Neural crest cell (in vitro differentiated cells): ENCODE measurements around the gene CCDC63. TPM values are rescaled to one million over a fixed set of nuclear protein-coding genes. Genes with fewer than 3 reads are reported as not detected.
"Not testable (repeated sequence)": the region's sequence is repeated elsewhere in the genome, so short reads cannot be mapped to it uniquely, and the experiment has no call there.

Experiments used
- DNase-seq: peaks from one replicate; pipeline ENCODE4 v3.0.0; 2021; ENCODE audit warnings: low read depth, mixed read lengths, low spot score
- H3K27ac Mint-ChIP-seq: one replicate; pipeline ENCODE4 v1.8.0; 2021; ENCODE audit warnings: mild to moderate bottlenecking, mixed read lengths; ENCODE audit not compliant: unreplicated experiment
- H3K27me3 Mint-ChIP-seq: 2 replicates; pipeline ENCODE4 v1.8.0; 2021; ENCODE audit warnings: low read depth, mild to moderate bottlenecking, mixed read lengths
- H3K36me3 Mint-ChIP-seq: 2 replicates; pipeline ENCODE4 v1.8.0; 2021; ENCODE audit warnings: low read depth, mild to moderate bottlenecking, mixed read lengths
- H3K4me1 Mint-ChIP-seq: 2 replicates; pipeline ENCODE4 v1.8.0; 2021; ENCODE audit warnings: mixed read lengths
- H3K4me3 Mint-ChIP-seq: one replicate; pipeline ENCODE4 v1.8.0; 2021; ENCODE audit warnings: mild to moderate bottlenecking, mixed read lengths
- H3K9me3 Mint-ChIP-seq: 2 replicates; pipeline ENCODE4 v1.8.0; 2021; ENCODE audit warnings: mixed read lengths
- CTCF ChIP-seq: fragments of 200-600 bp; sonication (generic); conservative IDR thresholded peaks from 2 replicates; pipeline ENCODE4 v1.5.0; 2021; ENCODE audit warnings: antibody characterized with exemption, mild to moderate bottlenecking
- total RNA-seq: library from RNA; stranded (reverse); gene quantifications from 2 replicates; pipeline ENCODE4 v1.2.1, GENCODE V29; 2021

Gene CCDC63
- total RNA-seq, 1 donor from 2014 or later = not detected

- TF ChIP-seq CTCF = no peak
- H3K36me3 Mint-ChIP-seq = no peaks in the 10 kb centered on the region
- H3K27me3 Mint-ChIP-seq = peaks cover 36% of the 10 kb centered on the region
These were observed 3.1 kb downstream of the CCDC63 start for GRCh38 chr12:110849748-110850403.

GRCh38 chr12:110850762-110851161, 4.0 kb downstream of the CCDC63 start:
- H3K36me3 Mint-ChIP-seq = no peaks in the 10 kb centered on the region
- H3K27ac Mint-ChIP-seq = no peak overlapping the region
- no peak for TF ChIP-seq CTCF
- H3K27me3 Mint-ChIP-seq = peaks cover 27% of the 10 kb centered on the region
- no peak for DNase-seq
- peaks cover 9% of the 10 kb centered on the region for H3K4me1 Mint-ChIP-seq
- H3K4me3 Mint-ChIP-seq = no peak overlapping the region
- no peaks in the 10 kb centered on the region for H3K9me3 Mint-ChIP-seq

More at GRCh38 chr12:110849748-110850403, 3.1 kb downstream of the CCDC63 start:
- H3K9me3 Mint-ChIP-seq = no peaks in the 10 kb centered on the region
- peaks cover 9% of the 10 kb centered on the region for H3K4me1 Mint-ChIP-seq
- no peak overlapping the region for H3K27ac Mint-ChIP-seq
- H3K4me3 Mint-ChIP-seq = no peak overlapping the region
- no peak for DNase-seq

- Mint-ChIP-seq H3K4me3 (no peak overlapping the region), H3K27ac (no peak overlapping the region), H3K27me3 (peaks cover 3% of the 10 kb centered on the region), H3K4me1 (peaks cover 5% of the 10 kb centered on the region), H3K9me3 (no peaks in the 10 kb centered on the region), H3K36me3 (no peaks in the 10 kb centered on the region)
- TF ChIP-seq CTCF = no peak
- no peak for DNase-seq
These were observed 7.0 kb downstream of the CCDC63 start for GRCh38 chr12:110853836-110854235.

DNA sequence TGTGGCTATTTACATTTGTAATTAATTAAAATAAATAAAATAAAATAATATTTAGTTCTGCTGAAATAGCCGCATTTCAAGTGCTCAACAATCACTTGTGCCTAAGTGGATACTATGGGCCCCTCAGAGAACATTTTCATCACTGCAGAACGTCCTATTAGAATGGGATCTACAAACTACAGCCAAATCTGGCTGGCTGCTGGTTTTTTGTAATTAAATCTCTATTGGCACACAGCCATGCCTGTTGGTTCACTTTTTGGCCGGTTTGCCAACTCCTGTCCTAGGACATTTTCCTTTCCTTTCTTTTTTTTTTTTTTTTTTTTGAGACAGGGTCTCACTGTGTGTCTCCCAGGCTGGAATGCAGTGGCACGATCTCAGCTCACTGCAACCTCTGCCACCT, 9.8 kb downstream of the CCDC63 start:
- no peaks in the 10 kb centered on the region for H3K36me3 Mint-ChIP-seq
- H3K27me3 Mint-ChIP-seq = no peaks in the 10 kb centered on the region
- H3K4me3 Mint-ChIP-seq = no peak overlapping the region
- no peak overlapping the region for H3K27ac Mint-ChIP-seq
- no peak for TF ChIP-seq CTCF
- H3K4me1 Mint-ChIP-seq = peaks cover 12% of the 10 kb centered on the region
- no peaks in the 10 kb centered on the region for H3K9me3 Mint-ChIP-seq
- DNase-seq = no peak

DNA sequence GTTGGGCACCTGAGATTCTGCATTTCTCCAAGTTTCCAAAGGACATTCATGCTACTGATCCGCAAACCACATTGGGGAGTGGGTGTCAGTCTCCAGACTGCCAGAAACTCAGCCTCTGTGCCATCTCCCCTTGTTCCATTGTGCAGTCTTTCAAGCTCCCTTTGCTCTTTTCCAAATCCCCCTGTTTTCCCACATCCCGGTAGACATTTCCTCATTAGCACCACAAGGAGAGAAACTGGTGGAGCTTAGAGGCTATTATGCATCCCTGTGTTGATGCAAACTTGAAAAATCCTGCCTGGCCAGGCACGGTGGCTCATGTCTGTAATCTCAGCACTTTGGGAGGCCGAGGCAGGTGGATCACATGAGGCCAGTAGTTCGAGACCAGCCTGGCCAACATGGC, 10.7 kb downstream of the CCDC63 start:
- no peak overlapping the region for H3K4me3 Mint-ChIP-seq
- no peaks in the 10 kb centered on the region for H3K36me3 Mint-ChIP-seq
- no peaks in the 10 kb centered on the region for H3K27me3 Mint-ChIP-seq
- TF ChIP-seq CTCF = no peak
- H3K27ac Mint-ChIP-seq = no peak overlapping the region
- H3K9me3 Mint-ChIP-seq = no peaks in the 10 kb centered on the region
- peaks cover 21% of the 10 kb centered on the region for H3K4me1 Mint-ChIP-seq
- DNase-seq = no peak

DNA sequence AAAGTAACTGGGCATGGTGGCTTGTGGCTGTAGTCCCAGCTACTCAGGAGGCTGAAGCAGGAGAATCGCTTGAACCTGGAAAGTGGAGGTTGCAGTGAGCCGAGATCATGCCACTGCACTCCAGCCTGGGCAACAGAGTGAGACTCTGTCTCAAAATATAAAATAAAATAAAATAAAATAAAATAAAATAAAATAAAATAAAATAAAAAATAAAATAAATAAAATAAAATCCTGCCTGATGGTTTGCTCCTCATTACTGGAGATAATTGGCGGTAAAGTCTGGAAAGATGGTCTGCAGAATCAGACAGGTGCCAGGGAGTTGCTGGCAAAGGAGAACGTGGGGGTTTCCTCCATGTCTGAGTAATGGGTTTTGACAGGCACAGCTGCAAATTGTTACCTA, 11.2 kb downstream of the CCDC63 start:
- H3K4me1 Mint-ChIP-seq = peaks cover 22% of the 10 kb centered on the region
- not testable (repeated sequence) for H3K36me3 Mint-ChIP-seq, DNase-seq, H3K4me3 Mint-ChIP-seq, H3K9me3 Mint-ChIP-seq, H3K27ac Mint-ChIP-seq, H3K27me3 Mint-ChIP-seq
